ENCODE data around the gene KLHL28.

- no peak for TF ChIP-seq EP300 (IDR thresholded peaks at IDR 0.05; ENCODE audit: borderline replicate concordance in 1 of 2, control insufficient read depth in 1 of 2, low read depth in 2 of 2, low read length in 2 of 2)
- TF ChIP-seq EZH2 (IDR thresholded peaks at IDR 0.05; ENCODE audit: borderline replicate concordance, control insufficient read depth, low read depth, low read length), result no peak
- no peak for TF ChIP-seq IRF3 (IDR thresholded peaks at IDR 0.05)
- TF ChIP-seq IKZF1 (conservative IDR thresholded peaks at IDR 0.05), result no peak
- no peak for TF ChIP-seq JUND (IDR thresholded peaks at IDR 0.05; ENCODE audit: low read depth, low read length)
- no peak for TF ChIP-seq RCOR1 (conservative IDR thresholded peaks at IDR 0.05; ENCODE audit: low read depth, low read length)
- no peak for TF ChIP-seq ZBTB33 (IDR thresholded peaks at IDR 0.05)
- TF ChIP-seq MAX (IDR thresholded peaks at IDR 0.05; ENCODE audit: low read depth, low read length), result no peak
Observed at GRCh38 chr14:44937547-44937946, 24.2 kb downstream of the KLHL28 start.

Measured in GM12878 (cell line).